Fibroblast of villous mesenchyme (primary cell): ENCODE results near the gene MSI2. TPM values are rescaled to one million over a fixed set of nuclear protein-coding genes. Genes with fewer than 3 reads are reported as not detected.

ENCODE experiments used
- DNase-seq: peaks from one replicate; pipeline ENCODE4 v3.0.0-alpha.2; 2010; ENCODE audit warnings: low read depth
- H3K4me3 ChIP-seq: 2 replicates; pipeline ENCODE4 v1.5.1; 2011; ENCODE audit warnings: low read depth, mild to moderate bottlenecking, low read length
- total RNA-seq: library from RNA; depleted of rRNA; stranded (reverse); fragments of >200 nt; gene quantifications from 2 replicates; pipeline ENCODE4 v1.2.3, GENCODE V29; 2012
- TF ChIP-seq, protein P1 (sequence below): IDR thresholded peaks from 2 replicates; pipeline ENCODE4 v1.5.1; 2012; ENCODE audit warnings: low read depth, mild to moderate bottlenecking, low read length; ENCODE audit not compliant: insufficient read depth

MSI2 gene
- total RNA-seq, 1 donor: 50.1 TPM

DNA sequence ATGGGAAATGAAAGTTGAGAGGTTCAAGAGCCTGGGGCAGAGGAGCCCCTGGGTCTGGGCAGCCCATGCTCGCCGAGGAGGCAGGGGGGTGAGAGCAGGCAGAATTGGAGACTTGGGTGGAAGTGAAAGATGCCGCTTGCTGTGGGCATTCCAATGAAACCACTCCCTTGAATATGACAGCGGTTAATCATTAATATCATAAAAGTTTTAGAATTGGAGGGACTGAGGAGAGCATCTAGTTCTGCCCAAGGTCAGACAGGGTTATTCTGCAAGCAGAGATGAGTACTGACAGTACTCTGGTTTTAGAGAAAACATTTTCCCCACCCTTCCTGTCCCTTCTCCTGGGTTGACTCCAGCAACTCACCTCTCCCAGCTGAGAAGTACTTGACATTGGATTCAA lies 180.2 kb downstream of the MSI2 start:
- no peak overlapping the region for H3K4me3 ChIP-seq
- DNase-seq: no peak
- TF ChIP-seq, protein P1, sequence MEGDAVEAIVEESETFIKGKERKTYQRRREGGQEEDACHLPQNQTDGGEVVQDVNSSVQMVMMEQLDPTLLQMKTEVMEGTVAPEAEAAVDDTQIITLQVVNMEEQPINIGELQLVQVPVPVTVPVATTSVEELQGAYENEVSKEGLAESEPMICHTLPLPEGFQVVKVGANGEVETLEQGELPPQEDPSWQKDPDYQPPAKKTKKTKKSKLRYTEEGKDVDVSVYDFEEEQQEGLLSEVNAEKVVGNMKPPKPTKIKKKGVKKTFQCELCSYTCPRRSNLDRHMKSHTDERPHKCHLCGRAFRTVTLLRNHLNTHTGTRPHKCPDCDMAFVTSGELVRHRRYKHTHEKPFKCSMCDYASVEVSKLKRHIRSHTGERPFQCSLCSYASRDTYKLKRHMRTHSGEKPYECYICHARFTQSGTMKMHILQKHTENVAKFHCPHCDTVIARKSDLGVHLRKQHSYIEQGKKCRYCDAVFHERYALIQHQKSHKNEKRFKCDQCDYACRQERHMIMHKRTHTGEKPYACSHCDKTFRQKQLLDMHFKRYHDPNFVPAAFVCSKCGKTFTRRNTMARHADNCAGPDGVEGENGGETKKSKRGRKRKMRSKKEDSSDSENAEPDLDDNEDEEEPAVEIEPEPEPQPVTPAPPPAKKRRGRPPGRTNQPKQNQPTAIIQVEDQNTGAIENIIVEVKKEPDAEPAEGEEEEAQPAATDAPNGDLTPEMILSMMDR: no peak

DNA sequence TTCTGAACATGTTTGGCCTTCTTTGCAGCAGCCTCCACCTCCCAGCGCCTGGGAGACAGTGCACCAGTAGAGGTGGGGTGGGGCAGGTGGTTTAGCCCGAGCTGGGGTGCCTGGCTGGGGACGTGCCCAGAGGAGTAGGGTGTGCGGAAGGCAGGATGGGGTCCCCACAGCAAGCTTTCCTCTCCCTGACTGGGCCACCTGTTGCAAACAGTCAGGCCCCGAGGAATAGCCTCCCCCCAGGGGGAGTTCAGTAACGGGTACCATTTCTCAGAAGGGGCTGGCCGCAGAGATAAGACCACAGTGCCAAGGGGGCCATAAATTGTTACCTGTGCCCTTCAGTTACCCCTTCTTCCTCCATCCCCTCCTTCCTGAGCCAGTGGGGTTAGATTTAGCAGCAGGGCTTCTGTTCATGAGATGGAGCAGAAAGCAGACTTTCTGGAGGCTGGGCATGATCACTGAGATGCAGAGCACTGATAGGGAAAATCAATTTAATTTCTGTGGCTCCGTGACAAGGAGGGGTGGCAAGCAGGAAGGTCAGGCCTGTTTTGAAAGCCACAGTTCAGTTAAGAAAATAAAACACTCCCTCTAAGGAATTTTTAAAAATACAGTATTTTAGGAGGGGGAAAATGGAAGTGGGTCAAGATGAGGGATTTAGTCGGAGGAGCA lies 181.9 kb downstream of the MSI2 start:
- TF ChIP-seq, protein P1: no peak
- no peak for DNase-seq
- H3K4me3 ChIP-seq: no peak overlapping the region

DNA sequence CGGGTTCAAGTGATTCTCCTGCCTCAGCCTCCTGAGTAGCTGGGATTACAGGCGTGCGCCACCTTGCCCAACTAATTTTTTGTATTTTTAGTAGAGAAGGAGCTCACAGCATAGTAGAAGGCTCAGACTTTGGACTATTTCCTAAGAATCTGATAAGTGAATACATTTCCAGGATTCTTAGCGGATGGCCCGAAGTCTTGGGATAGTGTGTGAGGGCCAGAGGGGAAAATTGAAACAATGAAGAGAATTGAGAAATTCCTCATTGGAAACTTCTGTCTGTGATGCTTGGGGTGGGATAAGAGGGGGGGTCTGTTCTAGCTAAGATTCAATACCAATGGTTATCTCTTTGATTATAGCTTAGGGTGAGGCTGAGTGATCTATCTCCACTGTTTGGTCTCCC lies 183.3 kb downstream of the MSI2 start:
- H3K4me3 ChIP-seq: no peak overlapping the region
- DNase-seq: no peak
- TF ChIP-seq, protein P1: no peak

DNA sequence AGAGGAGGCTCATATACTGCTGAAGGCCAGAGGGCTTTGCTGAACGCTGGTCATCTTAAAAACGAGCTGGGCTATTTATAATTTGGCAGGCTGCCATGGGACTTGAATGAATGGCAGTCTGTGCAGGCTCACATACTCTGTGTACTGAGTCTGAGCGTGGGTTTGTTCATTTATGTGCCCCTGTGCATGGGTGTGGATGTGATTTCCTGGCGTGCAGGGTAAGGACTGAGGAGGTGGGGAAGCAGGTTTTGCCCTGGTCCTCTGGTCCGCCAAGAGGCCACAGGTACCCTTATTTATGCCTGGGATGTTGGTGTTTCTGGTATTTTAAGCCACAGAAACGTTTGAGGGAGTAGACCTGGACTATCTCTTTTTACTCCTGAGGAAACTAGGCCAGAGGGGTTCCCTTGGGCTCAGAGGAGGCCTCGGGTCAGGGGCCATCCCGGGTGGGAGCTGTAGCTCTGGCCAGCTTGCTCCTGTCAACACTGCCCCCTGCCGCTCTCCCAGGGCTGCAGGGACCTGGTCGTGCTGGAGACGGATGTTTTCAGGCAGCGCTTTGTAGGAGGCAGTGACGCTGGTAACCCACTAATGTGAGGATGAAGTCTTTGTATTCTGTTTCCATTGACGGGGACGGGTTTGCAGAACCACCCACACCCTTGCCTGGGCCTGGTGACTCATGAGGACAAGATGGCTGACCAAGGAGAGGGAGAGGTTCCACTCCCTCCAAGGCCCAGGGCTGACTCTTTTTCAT lies 184.4 kb downstream of the MSI2 start:
- no peak overlapping the region for H3K4me3 ChIP-seq
- TF ChIP-seq, protein P1: peak; percentile 60
- peak; percentile 85 for DNase-seq

DNA sequence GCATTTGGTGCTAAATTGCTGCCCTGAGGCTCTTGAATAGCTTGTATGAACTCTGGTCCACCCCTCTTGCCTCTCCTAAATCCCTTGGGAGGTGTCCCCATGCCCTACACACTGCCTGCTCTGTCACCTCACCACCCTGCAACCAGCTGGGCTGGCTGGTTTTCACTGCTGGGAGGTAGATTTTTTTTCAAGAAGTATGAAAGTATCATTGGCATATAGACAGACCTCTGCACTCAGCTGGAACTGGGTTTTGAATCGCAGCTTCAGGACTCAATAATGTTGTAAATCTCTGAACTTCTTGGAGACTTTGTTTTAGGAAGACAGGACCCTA lies 184.9 kb downstream of the MSI2 start:
- DNase-seq: no peak
- H3K4me3 ChIP-seq: no peak overlapping the region
- TF ChIP-seq, protein P1: no peak

DNA sequence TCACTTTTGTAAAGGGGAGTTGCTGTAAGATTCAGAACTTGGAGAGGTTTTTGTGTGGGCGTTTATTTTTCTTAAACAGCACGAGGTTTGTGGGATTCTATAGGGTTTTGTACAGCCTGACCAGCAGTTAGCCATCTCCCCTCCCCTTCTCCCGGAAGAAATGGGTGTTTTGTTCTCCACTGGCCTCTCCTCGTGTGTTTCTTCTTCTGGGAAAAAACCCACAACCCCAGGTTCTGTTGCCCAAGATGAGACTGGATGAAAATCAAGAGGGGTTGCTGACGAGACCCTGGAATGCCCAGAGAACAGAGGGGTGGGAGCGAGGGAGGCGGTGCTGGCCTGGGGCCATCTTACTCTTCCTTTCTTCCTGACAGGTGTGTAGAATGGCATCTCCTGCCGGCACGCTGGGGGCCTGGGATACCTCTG lies 186.1 kb downstream of the MSI2 start:
- H3K4me3 ChIP-seq: no peak overlapping the region
- DNase-seq: peak; percentile 76
- TF ChIP-seq, protein P1: no peak
